Gastrocnemius medialis (tissue), 4 donors: ENCODE data around the gene SCT. TPM values are rescaled to one million over a fixed set of nuclear protein-coding genes. Genes with fewer than 3 reads are reported as not detected.

Experiments used
- ATAC-seq, 2 donors: fragments of 150-250 bp; one replicate each; pipeline ENCODE4 v1.9.1; 2016
- DNase-seq, 2 donors: peaks; one replicate each; pipeline ENCODE4 v3.0.0-alpha.2; 2019
- H3K27ac ChIP-seq, 4 donors: fragments of 200-600 bp; sonication (generic); 1 replicate in 1 of 4; 2 replicates in 3 of 4; pipeline ENCODE4 v1.5.1; 2016 to 2018; ENCODE audit warnings: mild to moderate bottlenecking in 2 of 4, moderate library complexity in 1 of 4
- H3K27me3 ChIP-seq, 3 donors: fragments of 200-600 bp; sonication (generic) in 2 of 3; 1 replicate in 1 of 3; 2 replicates in 2 of 3; pipeline versions ENCODE4 v1.5.1 to v1.6.0; 2016 to 2019; ENCODE audit warnings: mild to moderate bottlenecking in 1 of 3, moderate library complexity in 1 of 3
- H3K36me3 ChIP-seq, 2 donors: fragments of 200-600 bp; sonication (generic) in 1 of 2; one replicate each; pipeline ENCODE4 v1.5.1; 2017 to 2018
- H3K4me1 ChIP-seq, 2 donors: fragments of 200-600 bp; sonication (generic) in 1 of 2; one replicate each; pipeline ENCODE4 v1.5.1; 2016 to 2017; ENCODE audit warnings: mild to moderate bottlenecking in 2 of 2
- H3K4me3 ChIP-seq, 4 donors: fragments of 200-600 bp; sonication (generic) in 3 of 4; 1 replicate in 1 of 4; 2 replicates in 3 of 4; pipeline ENCODE4 v1.5.1; 2016 to 2019; ENCODE audit warnings: mild to moderate bottlenecking in 2 of 4
- H3K9me3 ChIP-seq, 3 donors: fragments of 200-600 bp; sonication (generic) in 2 of 3; 1 replicate in 1 of 3; 2 replicates in 2 of 3; pipeline ENCODE4 v1.5.1; 2016 to 2019
- CTCF ChIP-seq, 5 experiments: fragments of 450-650 bp in 3 of 5; fragments of 200-600 bp in 2 of 5; sonication (generic) in 2 of 5; IDR thresholded peaks in 4 of 5; conservative IDR thresholded peaks in 1 of 5; 1 replicate in 4 of 5; 2 replicates in 1 of 5; pipeline ENCODE4 v1.5.1; 2016 to 2019; ENCODE audit warnings: antibody characterized with exemption in 5 of 5, mild to moderate bottlenecking in 3 of 5, moderate library complexity in 3 of 5
- POLR2A ChIP-seq, 2 donors: fragments of 450-650 bp; IDR thresholded peaks; one replicate each; pipeline ENCODE4 v1.6.1; 2017; ENCODE audit warnings: antibody characterized with exemption in 2 of 2, mild to moderate bottlenecking in 2 of 2, moderate library complexity in 2 of 2
- in situ Hi-C, 4 donors: fragments of 200-750 bp; cut with MboI; loops; one replicate each; pipeline versions ENCODE4 v1.15.0 to v1.8.0; 2017; ENCODE audit warnings: low sequenced_read_pairs in 4 of 4
- intact Hi-C: fragments of 100-400 bp; cut with DNase I; formaldehyde crosslinking; loops from one replicate; pipeline ENCODE4 v1.15.1; 2023; ENCODE audit warnings: low total_unique reads
- total RNA-seq, 4 donors: library from RNA; depleted of rRNA; stranded (reverse); fragments of >200 nt; gene quantifications; one replicate each; pipeline versions ENCODE4 v1.1.0 to v1.2.3, GENCODE V29; 2016

Gene SCT
- total RNA-seq, 4 donors from 2014 or later = not detected

GRCh38 chr11:646214-646613, 19.2 kb upstream of the SCT start:
- Histone ChIP-seq H3K4me1 (no peaks in the 10 kb centered on the region), H3K27me3 (no peaks in the 10 kb centered on the region), H3K27ac (no peak overlapping the region), H3K4me3 (no peak overlapping the region), H3K9me3 (no peaks in the 10 kb centered on the region), H3K36me3 (no peaks in the 10 kb centered on the region)
- DNase-seq (no peak), ATAC-seq (no peak)
- in situ Hi-C loops = no loop called here
- TF ChIP-seq POLR2A (IDR thresholded peaks at IDR 0.05) = no peak
- no peak for TF ChIP-seq CTCF (IDR thresholded peaks at IDR 0.05 in 4 of 5, conservative IDR thresholded peaks at IDR 0.05 in 1 of 5)
- intact Hi-C loops = no loop called here

GRCh38 chr11:645536-645935, 18.6 kb upstream of the SCT start:
- Histone ChIP-seq H3K4me1 (no peaks in the 10 kb centered on the region), H3K9me3 (no peaks in the 10 kb centered on the region), H3K4me3 (no peak overlapping the region), H3K27me3 (no peaks in the 10 kb centered on the region), H3K27ac (no peak overlapping the region), H3K36me3 (no peaks in the 10 kb centered on the region)
- ATAC-seq (no peak), DNase-seq (no peak)
- intact Hi-C loops (no loop called here), in situ Hi-C loops (no loop called here)
- no peak for TF ChIP-seq POLR2A (IDR thresholded peaks at IDR 0.05)
- no peak for TF ChIP-seq CTCF (IDR thresholded peaks at IDR 0.05 in 4 of 5, conservative IDR thresholded peaks at IDR 0.05 in 1 of 5)

DNA sequence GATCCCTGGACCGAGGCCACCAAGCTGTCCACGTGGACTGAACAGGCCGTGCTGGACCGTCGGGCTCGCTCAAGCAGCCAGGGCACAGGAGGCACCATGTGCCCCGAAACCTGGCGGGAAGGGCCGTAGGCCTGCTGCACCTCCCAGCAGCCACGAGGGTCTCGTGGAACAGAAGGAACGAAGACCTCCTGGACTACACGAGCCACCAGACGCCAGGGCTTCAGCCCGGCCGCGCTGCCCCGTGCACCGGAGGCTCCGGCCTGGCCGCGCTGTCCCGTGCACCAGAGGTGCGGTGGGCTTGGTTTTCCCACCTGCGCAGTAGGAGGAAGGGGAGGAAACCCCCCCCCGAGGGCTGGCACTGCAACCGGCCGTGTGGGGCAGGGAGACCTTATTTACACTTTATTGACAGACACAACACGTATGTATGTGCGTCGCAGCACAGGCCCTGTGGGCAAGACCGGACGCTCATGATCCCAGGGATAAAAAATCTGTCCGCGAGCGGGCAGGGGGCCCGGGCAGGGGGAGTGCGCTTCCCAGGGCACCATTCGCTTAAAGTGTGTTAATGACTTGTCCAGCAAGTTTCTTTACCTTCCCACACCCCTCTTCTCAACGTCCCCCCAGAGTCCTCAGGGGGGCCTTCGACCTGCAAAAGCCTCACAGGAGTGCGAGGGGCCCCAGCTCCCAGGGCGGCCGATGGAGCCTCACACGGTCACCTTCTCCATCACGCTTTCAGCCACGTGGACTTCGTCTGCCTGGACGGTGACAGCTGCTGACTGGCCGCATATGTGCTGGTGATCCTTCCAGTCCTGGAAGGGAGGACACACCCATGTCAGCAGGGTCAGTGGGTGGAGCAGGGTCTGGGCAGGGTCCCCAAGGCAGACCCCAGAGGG, 17.1 kb upstream of the SCT start:
- Histone ChIP-seq H3K4me1 (no peaks in the 10 kb centered on the region), H3K9me3 (no peaks in the 10 kb centered on the region), H3K4me3 (no peak overlapping the region), H3K27me3 (peaks cover under 1 to 1% (median 1%) of the 10 kb centered on the region in 3 donors), H3K27ac (no peak overlapping the region), H3K36me3 (no peaks in the 10 kb centered on the region)
- TF ChIP-seq POLR2A (IDR thresholded peaks at IDR 0.05) (no peak), CTCF (IDR thresholded peaks at IDR 0.05 in 4 of 5, conservative IDR thresholded peaks at IDR 0.05 in 1 of 5) (no peak)
- ATAC-seq = no peak
- in situ Hi-C loops = no loop called here
- intact Hi-C loops = no loop called here
- DNase-seq = no peak

DNA sequence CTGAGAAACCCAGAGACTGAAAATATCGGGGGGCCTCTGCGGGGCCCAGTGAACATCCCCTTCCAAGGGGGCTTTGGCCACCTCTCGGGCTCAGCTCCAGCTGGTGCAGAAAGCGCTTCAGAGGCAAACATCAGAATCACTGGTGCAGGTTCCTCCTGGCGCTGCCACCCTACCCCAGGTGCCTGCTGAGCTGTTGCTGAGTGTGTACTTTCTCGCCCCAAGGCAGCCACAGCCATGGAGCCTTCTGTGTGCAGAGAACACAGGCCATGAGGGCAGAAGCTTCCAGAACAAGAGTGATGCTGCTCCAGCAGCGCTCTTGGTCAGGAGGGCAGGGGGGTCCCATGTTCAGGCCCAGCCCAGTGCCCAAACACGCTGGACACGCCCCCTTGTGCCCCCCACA, 16.4 kb upstream of the SCT start:
- in situ Hi-C loops (no loop called here), intact Hi-C loops (no loop called here)
- H3K27me3 ChIP-seq = peaks cover 7 to 9% (median 8%) of the 10 kb centered on the region in 3 donors
- no peaks in the 10 kb centered on the region for H3K4me1 ChIP-seq
- H3K36me3 ChIP-seq = no peaks in the 10 kb centered on the region
- ATAC-seq (no peak), DNase-seq (no peak)
- H3K9me3 ChIP-seq = no peaks in the 10 kb centered on the region
- no peak overlapping the region for H3K4me3 ChIP-seq
- TF ChIP-seq POLR2A (IDR thresholded peaks at IDR 0.05) (no peak), CTCF (IDR thresholded peaks at IDR 0.05 in 4 of 5, conservative IDR thresholded peaks at IDR 0.05 in 1 of 5) (no peak)
- H3K27ac ChIP-seq = no peak overlapping the region
